ENCODE measurements around the gene ESCO1. TPM values are rescaled to one million over a fixed set of nuclear protein-coding genes. Genes with fewer than 3 reads are reported as not detected.
A peak's percentile ranks its signal among the peaks of the same experiment; 100 is the strongest.

Gene ESCO1
- total and polyA plus RNA-seq, 2 of the 4 experiments (the other 2 are of a cell fraction): 3.1 to 4.5 TPM

DNA sequence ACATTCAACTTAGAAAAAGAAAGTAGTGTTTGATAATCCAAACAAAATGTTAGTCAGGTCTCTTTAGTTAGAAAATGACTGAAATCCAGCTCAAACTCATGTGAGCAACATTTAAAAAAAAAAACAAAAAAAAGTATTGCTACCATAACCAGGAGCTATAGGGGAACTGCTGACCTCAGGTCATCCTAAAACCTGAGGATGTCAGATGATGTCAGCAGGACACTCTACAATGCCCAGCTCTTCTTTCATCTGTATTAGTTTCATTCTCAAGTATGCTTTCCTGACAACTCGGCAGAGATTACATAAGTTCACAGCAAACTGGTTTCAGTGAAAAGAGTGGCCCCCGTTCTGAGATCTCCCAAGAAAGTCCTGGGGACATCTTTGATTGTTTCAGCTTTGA lies 4.2 kb upstream of the ESCO1 start:
- Histone ChIP-seq H3K36me3 (ENCODE audit: control insufficient read depth, insufficient read depth, low read length) (no peaks in the 10 kb centered on the region), H2AK9ac (replicated peaks; ENCODE audit: low read depth, low read length, poor library complexity) (no peak overlapping the region), H3K56ac (ENCODE audit: extremely low read depth, insufficient read depth, low read length) (no peak overlapping the region; the same call in 1 of the 2 replicates), H3K18ac (ENCODE audit: low read depth, low read length) (peak overlapping the region; percentile 20; the same call in 1 of the 2 replicates), H2BK120ac (ENCODE audit: low read depth, low read length) (no peak overlapping the region), H3K9me1 (ENCODE audit: insufficient read depth, low read length) (no peaks in the 10 kb centered on the region), H3K9me3 (ENCODE audit: control insufficient read depth, insufficient read depth, low read length) (no peaks in the 10 kb centered on the region), H3K4me2 (ENCODE audit: low read depth, low read length) (peak overlapping the region; percentile 87), H3K27me3 (ENCODE audit: control insufficient read depth, insufficient read depth, low read length) (no peaks in the 10 kb centered on the region), H4K5ac (ENCODE audit: low read depth, low read length) (peak overlapping the region; percentile 56; the same call in 1 of the 2 replicates), H4K8ac (ENCODE audit: low read depth in 2 of 2, low read length in 2 of 2) (peak overlapping the region; percentile 63 to 76; a peak in 3 of 4 replicates), H2AFZ (replicated peaks; ENCODE audit: low read length, poor library complexity) (peak overlapping the region; percentile 54), H2BK20ac (ENCODE audit: low read depth, low read length) (no peak overlapping the region), H3K4me3 (ENCODE audit: insufficient read depth, low read depth, low read length) (peak overlapping the region; percentile 13; the same call in 1 of the 2 replicates), H3K27ac (ENCODE audit: insufficient read depth, low read length) (no peak overlapping the region), H3K9ac (ENCODE audit: low read depth, low read length) (peak overlapping the region; percentile 67), H3K4me1 (ENCODE audit: control insufficient read depth, insufficient read depth, low read length) (0 out of 2 replicates have a peak, but pooled peaks cover 3% of the 10 kb centered on the region), H2BK5ac (ENCODE audit: low read depth, low read length, poor library complexity, severe bottlenecking) (peak overlapping the region; percentile 17), H2AK5ac (ENCODE audit: low read depth, low read length) (no peak overlapping the region), H4K20me1 (ENCODE audit: insufficient read depth, low read length) (no peaks in the 10 kb centered on the region), H3K14ac (replicated peaks; ENCODE audit: low read depth, low read length) (no peak overlapping the region), H3K79me1 (ENCODE audit: low read depth in 1 of 2, low read length in 2 of 2) (peaks cover 0 to 7% of the 10 kb centered on the region in 2 experiments; a peak in 3 of 4 replicates), H4K91ac (ENCODE audit: insufficient read depth, low read depth, low read length) (no peak overlapping the region), H3K23ac (ENCODE audit: low read depth, low read length) (no peak overlapping the region), H3K4ac (ENCODE audit: low read depth, low read length) (no peak overlapping the region), H2BK15ac (ENCODE audit: low read depth, low read length) (no peak overlapping the region)
- DNase-seq: peak; percentile 12
- in situ Hi-C loops (cut with MboI; ENCODE audit: low sequenced_read_pairs) (no loop called here), intact Hi-C loops (cut with micrococcal nuclease) (loop anchor here (5.0 kb wide), 1 partner anchor 407 kb away; no protein-coding TSS in a partner anchor), dilution Hi-C loops (cut with HindIII; ENCODE audit: low sequenced_read_pairs, unreplicated experiment) (no loop called here)
- ChIA-PET CTCF (interaction anchor here (0.6 kb wide), 1 partner anchor 147 kb away, joined by 3 read pairs; no protein-coding TSS in a partner anchor), POLR2A (ENCODE audit: unreplicated experiment) (no interaction called here)
- WGBS, 2 experiments (ENCODE audit: extremely low coverage in 2 of 2, insufficient read length in 1 of 2): no CpG with 5 or more reads among the region's 2 CpGs
- ATAC-seq (ENCODE audit: low read depth): no peak
- BruUV-seq (replicated peaks): no TSS peak
- TF ChIP-seq POLR2A (IDR thresholded peaks at IDR 0.05; ENCODE audit: low read depth, low read length) (no peak), CTCF (conservative IDR thresholded peaks at IDR 0.05; ENCODE audit: low read depth, low read length) (no peak), MAZ (IDR thresholded peaks at IDR 0.05; ENCODE audit: borderline replicate concordance, low read depth, low read length) (no peak), CHD1 (IDR thresholded peaks at IDR 0.05; ENCODE audit: low read depth, low read length) (no peak), MAFK (IDR thresholded peaks at IDR 0.05; ENCODE audit: low read depth, low read length) (no peak), FOS (IDR thresholded peaks at IDR 0.05; ENCODE audit: low read depth, low read length) (no peak), USF2 (IDR thresholded peaks at IDR 0.05; ENCODE audit: low read depth, low read length) (no peak), BHLHE40 (IDR thresholded peaks at IDR 0.05; ENCODE audit: low read depth, low read length) (no peak), RAD21 (IDR thresholded peaks at IDR 0.05; ENCODE audit: low read length) (no peak), CEBPB (IDR thresholded peaks at IDR 0.05; ENCODE audit: low read depth, low read length) (no peak), SMC3 (IDR thresholded peaks at IDR 0.05; ENCODE audit: low read depth, low read length) (no peak), RCOR1 (IDR thresholded peaks at IDR 0.05; ENCODE audit: insufficient replicate concordance, low read length) (no peak), NFE2L2 (IDR thresholded peaks at IDR 0.05; ENCODE audit: low read depth, low read length) (no peak), MXI1 (IDR thresholded peaks at IDR 0.05; ENCODE audit: borderline replicate concordance, low read depth, low read length) (no peak), RFX5 (IDR thresholded peaks at IDR 0.05; ENCODE audit: low read depth, low read length) (no peak)
- TF ChIP-seq, protein P1, sequence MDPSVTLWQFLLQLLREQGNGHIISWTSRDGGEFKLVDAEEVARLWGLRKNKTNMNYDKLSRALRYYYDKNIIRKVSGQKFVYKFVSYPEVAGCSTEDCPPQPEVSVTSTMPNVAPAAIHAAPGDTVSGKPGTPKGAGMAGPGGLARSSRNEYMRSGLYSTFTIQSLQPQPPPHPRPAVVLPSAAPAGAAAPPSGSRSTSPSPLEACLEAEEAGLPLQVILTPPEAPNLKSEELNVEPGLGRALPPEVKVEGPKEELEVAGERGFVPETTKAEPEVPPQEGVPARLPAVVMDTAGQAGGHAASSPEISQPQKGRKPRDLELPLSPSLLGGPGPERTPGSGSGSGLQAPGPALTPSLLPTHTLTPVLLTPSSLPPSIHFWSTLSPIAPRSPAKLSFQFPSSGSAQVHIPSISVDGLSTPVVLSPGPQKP (IDR thresholded peaks at IDR 0.05; ENCODE audit: borderline replicate concordance, low read depth, low read length): no peak

Data from IMR-90 (cell line).